ENCODE measurements around the gene POPDC3. TPM values are rescaled to one million over a fixed set of nuclear protein-coding genes. Genes with fewer than 3 reads are reported as not detected.

POPDC3 gene
- total RNA-seq, 1 donor from 2014 or later, result 0.39 TPM

Other genes with a start within 250 kb of the POPDC3 start
- gene LIN28B, start 222.9 kb downstream of the POPDC3 start, total RNA-seq, result under 0.01 TPM in 1 of 2 replicates, not detected in the other
- 14.4 and 22.5 TPM in 2 replicates for gene PREP, start 223.1 kb upstream of the POPDC3 start, total RNA-seq